Natural killer cell (primary cell): ENCODE results near the gene ADGRV1. TPM values are rescaled to one million over a fixed set of nuclear protein-coding genes. Genes with fewer than 3 reads are reported as not detected.
"Not testable (repeated sequence)": the region's sequence is repeated elsewhere in the genome, so short reads cannot be mapped to it uniquely, and the experiment has no call there.

Experiments
- ATAC-seq, 3 donors: fragments of 150-1000 bp in 2 of 3; fragments of 200-7000 bp in 1 of 3; cut with Tn5 transposase; 1 replicate in 1 of 3; 2 replicates in 2 of 3; pipeline ENCODE4 v1.10.0; 2021; ENCODE audit warnings: mild to moderate bottlenecking in 2 of 3, moderate library complexity in 2 of 3
- DNase-seq, 2 donors: peaks; one replicate each; pipeline versions ENCODE4 v3.0.0 to v3.0.0-alpha.2; 2013 to 2021; ENCODE audit warnings: mixed read lengths in 1 of 2
- H3K27ac ChIP-seq: one replicate; pipeline ENCODE4 v1.5.1; 2013; ENCODE audit warnings: mild to moderate bottlenecking, low read length
- H3K27me3 ChIP-seq: one replicate; pipeline ENCODE4 v1.6.1; 2013; ENCODE audit warnings: low read length; ENCODE audit not compliant: control insufficient read depth, insufficient read depth
- H3K36me3 ChIP-seq: one replicate; pipeline ENCODE4 v1.6.1; 2013; ENCODE audit warnings: low read length; ENCODE audit not compliant: control insufficient read depth, insufficient read depth
- H3K4me1 ChIP-seq: one replicate; pipeline ENCODE4 v1.6.1; 2013; ENCODE audit warnings: low read length; ENCODE audit not compliant: control insufficient read depth, insufficient read depth
- H3K4me3 ChIP-seq: one replicate; pipeline ENCODE4 v1.5.1; 2013; ENCODE audit warnings: low read length
- H3K9me3 ChIP-seq: one replicate; pipeline ENCODE4 v1.6.1; 2013; ENCODE audit warnings: low read length; ENCODE audit not compliant: control insufficient read depth, insufficient read depth
- H3K27ac Mint-ChIP-seq, 2 donors: one replicate each; pipeline ENCODE4 v1.8.0; 2022; ENCODE audit warnings: mild to moderate bottlenecking in 2 of 2, mixed read lengths in 2 of 2, moderate library complexity in 1 of 2
- H3K27me3 Mint-ChIP-seq, 2 donors: one replicate each; pipeline ENCODE4 v1.8.0; 2022; ENCODE audit warnings: low read depth in 2 of 2, mixed read lengths in 2 of 2
- H3K36me3 Mint-ChIP-seq: one replicate; pipeline ENCODE4 v1.8.0; 2022; ENCODE audit warnings: mixed read lengths
- H3K4me1 Mint-ChIP-seq, 2 donors: one replicate each; pipeline ENCODE4 v1.8.0; 2022; ENCODE audit warnings: mixed read lengths in 2 of 2
- H3K4me3 Mint-ChIP-seq: one replicate; pipeline ENCODE4 v1.8.0; 2022; ENCODE audit warnings: mild to moderate bottlenecking, moderate library complexity, mixed read lengths
- H3K9me3 Mint-ChIP-seq, 2 donors: one replicate each; pipeline ENCODE4 v1.8.0; 2022; ENCODE audit warnings: mixed read lengths in 2 of 2
- WGBS: methylation state at CpG from one replicate; pipeline ENCODE4 v1.1.7; 2013; ENCODE audit warnings: missing lambda C conversion rate; ENCODE audit not compliant: insufficient coverage; 5-methylcytosine and 5-hydroxymethylcytosine counted together
- intact Hi-C: fragments of 100-400 bp; cut with micrococcal nuclease; formaldehyde crosslinking; loops from one replicate; pipeline ENCODE4 v1.14.2; 2022
- total RNA-seq, 4 donors: library from RNA; stranded (reverse); fragments of 120-200 nt in 1 of 4; gene quantifications; one replicate each; pipeline versions ENCODE4 v1.2.3 to v1.2.4, GENCODE V29; 2013 to 2022
- TF ChIP-seq, protein P1 (sequence below): fragments of 200-600 bp; IDR thresholded peaks from one replicate; pipeline ENCODE4 v1.8.0; 2022; ENCODE audit warnings: antibody characterized with exemption

Gene ADGRV1
- total RNA-seq, 3 donors from 2014 or later (not counting 1 experiment from before 2014, with no cell fraction given): 0.50 to 0.71 TPM; not detected in 1

DNA sequence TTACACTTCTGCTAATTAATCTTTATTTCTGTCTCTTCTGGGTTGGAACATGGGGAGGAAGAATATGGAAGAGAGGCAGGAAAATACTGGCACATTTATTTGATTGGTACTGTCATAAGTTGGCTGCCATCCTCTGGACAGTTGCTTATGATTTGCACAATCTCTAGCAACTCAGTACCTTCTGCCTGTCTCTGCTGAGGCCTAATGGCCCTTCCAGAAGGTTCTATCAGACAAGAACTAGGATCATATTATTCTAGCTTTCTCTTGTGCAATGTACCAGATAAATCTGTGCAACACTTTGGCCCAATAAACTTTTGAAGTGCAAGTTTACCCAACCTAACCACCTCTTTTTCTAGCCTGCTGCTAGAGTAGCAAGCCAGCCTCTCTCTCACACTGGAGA, 489.5 kb downstream of the ADGRV1 start:
- ATAC-seq: no peak
- no peak for DNase-seq
- H3K27ac ChIP-seq: no peak overlapping the region
- no peaks in the 10 kb centered on the region for H3K36me3 ChIP-seq
- H3K9me3 ChIP-seq: no peaks in the 10 kb centered on the region
- no peaks in the 10 kb centered on the region for H3K27me3 ChIP-seq
- Mint-ChIP-seq H3K27ac (no peak overlapping the region), H3K27me3 (peaks cover 0 to 7% of the 10 kb centered on the region in 2 donors), H3K36me3 (peaks cover 6% of the 10 kb centered on the region), H3K4me1 (no peaks in the 10 kb centered on the region), H3K4me3 (no peak overlapping the region), H3K9me3 (peaks cover 3 to 4% of the 10 kb centered on the region in 2 donors)
- TF ChIP-seq, protein P1, sequence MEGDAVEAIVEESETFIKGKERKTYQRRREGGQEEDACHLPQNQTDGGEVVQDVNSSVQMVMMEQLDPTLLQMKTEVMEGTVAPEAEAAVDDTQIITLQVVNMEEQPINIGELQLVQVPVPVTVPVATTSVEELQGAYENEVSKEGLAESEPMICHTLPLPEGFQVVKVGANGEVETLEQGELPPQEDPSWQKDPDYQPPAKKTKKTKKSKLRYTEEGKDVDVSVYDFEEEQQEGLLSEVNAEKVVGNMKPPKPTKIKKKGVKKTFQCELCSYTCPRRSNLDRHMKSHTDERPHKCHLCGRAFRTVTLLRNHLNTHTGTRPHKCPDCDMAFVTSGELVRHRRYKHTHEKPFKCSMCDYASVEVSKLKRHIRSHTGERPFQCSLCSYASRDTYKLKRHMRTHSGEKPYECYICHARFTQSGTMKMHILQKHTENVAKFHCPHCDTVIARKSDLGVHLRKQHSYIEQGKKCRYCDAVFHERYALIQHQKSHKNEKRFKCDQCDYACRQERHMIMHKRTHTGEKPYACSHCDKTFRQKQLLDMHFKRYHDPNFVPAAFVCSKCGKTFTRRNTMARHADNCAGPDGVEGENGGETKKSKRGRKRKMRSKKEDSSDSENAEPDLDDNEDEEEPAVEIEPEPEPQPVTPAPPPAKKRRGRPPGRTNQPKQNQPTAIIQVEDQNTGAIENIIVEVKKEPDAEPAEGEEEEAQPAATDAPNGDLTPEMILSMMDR: no peak
- H3K4me1 ChIP-seq: no peaks in the 10 kb centered on the region
- no peak overlapping the region for H3K4me3 ChIP-seq
- intact Hi-C loops: no loop called here

DNA sequence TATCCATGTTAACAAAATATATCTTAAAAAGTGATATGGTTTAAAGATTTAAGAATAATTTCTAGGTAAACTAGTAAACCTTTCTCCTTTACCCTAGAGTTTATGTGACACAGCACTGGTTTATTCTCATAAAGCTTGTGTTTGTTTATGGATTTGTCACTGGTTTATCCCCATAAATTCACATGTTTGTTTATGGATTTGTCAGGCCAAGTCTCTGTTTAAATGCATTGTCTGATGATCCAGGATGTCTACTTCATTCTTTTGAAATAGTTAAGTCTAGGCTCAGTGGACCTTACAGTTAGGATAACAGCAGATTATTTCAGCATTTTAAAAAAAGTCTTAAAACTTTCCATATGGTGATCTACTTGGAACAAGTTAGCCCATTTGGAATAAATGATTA, 490.5 kb downstream of the ADGRV1 start:
- TF ChIP-seq, protein P1: no peak
- H3K36me3 ChIP-seq: no peaks in the 10 kb centered on the region
- H3K27ac ChIP-seq: no peak overlapping the region
- ATAC-seq (no peak), DNase-seq (no peak)
- no peak overlapping the region for H3K4me3 Mint-ChIP-seq
- intact Hi-C loops: no loop called here
- no peaks in the 10 kb centered on the region for H3K4me1 Mint-ChIP-seq
- H3K4me1 ChIP-seq: no peaks in the 10 kb centered on the region
- H3K9me3 Mint-ChIP-seq: peaks cover 3 to 4% of the 10 kb centered on the region in 2 donors
- no peaks in the 10 kb centered on the region for H3K27me3 ChIP-seq
- H3K4me3 ChIP-seq: no peak overlapping the region
- no peak overlapping the region for H3K27ac Mint-ChIP-seq
- no peaks in the 10 kb centered on the region for H3K9me3 ChIP-seq
- H3K36me3 Mint-ChIP-seq: peaks cover 6% of the 10 kb centered on the region
- peaks cover 0 to 10% of the 10 kb centered on the region in 2 donors for H3K27me3 Mint-ChIP-seq

DNA sequence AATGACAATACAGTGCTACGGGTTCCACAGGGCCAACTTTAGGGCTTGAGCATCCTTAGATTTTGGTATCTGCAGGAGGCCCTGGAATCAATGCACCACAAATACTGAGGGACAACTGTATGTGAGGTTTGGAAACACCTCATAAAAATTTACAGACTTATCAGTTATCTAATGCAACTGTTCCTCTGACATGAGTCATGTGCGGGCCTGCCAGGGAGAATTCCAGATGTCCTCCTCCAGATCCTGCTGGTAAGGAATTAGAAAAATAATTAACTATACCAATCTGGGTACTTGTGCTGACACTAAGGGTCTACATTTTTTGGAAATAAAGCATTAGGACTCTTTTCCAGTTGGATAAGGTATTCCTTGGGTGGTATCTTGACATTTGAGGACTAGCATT, 491.2 kb downstream of the ADGRV1 start:
- Histone ChIP-seq H3K27ac (no peak overlapping the region), H3K9me3 (no peaks in the 10 kb centered on the region), H3K27me3 (no peaks in the 10 kb centered on the region), H3K4me3 (no peak overlapping the region), H3K36me3 (no peaks in the 10 kb centered on the region), H3K4me1 (no peaks in the 10 kb centered on the region)
- intact Hi-C loops: no loop called here
- WGBS: 89% methylated on average over 1 of the region's 2 CpGs
- H3K27me3 Mint-ChIP-seq: peaks cover 0 to 8% of the 10 kb centered on the region in 2 donors
- no peak overlapping the region for H3K4me3 Mint-ChIP-seq
- ATAC-seq (no peak), DNase-seq (no peak)
- no peak overlapping the region for H3K27ac Mint-ChIP-seq
- H3K36me3 Mint-ChIP-seq: peaks cover 3% of the 10 kb centered on the region
- TF ChIP-seq, protein P1: no peak
- peaks cover 2% of the 10 kb centered on the region in 2 donors for H3K9me3 Mint-ChIP-seq
- no peaks in the 10 kb centered on the region for H3K4me1 Mint-ChIP-seq

DNA sequence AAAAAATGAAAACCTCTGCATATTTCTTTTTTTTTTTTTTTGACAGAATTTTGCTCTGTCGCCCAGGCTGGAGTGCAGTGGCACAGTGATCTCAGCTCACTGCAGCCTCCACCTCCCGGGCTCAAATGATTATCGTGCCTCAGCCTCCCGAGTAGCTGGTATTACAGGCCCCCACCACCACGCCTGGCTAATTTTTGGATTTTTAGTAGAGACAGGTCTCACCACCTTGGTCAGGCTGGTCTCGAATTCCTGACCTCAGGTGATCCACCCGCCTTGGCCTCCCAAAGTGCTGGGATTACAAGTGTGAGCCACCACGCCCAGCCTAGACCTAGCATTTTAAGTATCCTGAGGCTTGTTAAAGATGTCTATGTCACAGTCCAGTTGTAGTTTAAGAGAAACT, 493.8 kb downstream of the ADGRV1 start:
- H3K4me1 Mint-ChIP-seq, H3K9me3 ChIP-seq, H3K27ac ChIP-seq, H3K4me3 Mint-ChIP-seq, H3K27ac Mint-ChIP-seq, H3K4me3 ChIP-seq, H3K27me3 Mint-ChIP-seq, H3K36me3 ChIP-seq, ATAC-seq, H3K9me3 Mint-ChIP-seq, H3K36me3 Mint-ChIP-seq, DNase-seq, H3K27me3 ChIP-seq, intact Hi-C loops, H3K4me1 ChIP-seq: not testable (repeated sequence)
- 88% methylated on average over 8 of the region's 8 CpGs for WGBS
